Upper lobe of left lung (tissue), 6 donors: Measurements from ENCODE around the gene SNRNP48. TPM values are rescaled to one million over a fixed set of nuclear protein-coding genes. Genes with fewer than 3 reads are reported as not detected.

ENCODE experiments used
- ATAC-seq, 2 donors: fragments of 200-7000 bp; cut with Tn5 transposase; one replicate each; pipeline ENCODE4 v1.9.1; 2022; ENCODE audit warnings: mild to moderate bottlenecking in 2 of 2, moderate library complexity in 2 of 2; ENCODE audit not compliant: low FRiP score in 2 of 2
- DNase-seq, 2 donors: peaks; one replicate each; pipeline ENCODE4 v3.0.0-alpha.2; 2019 to 2020
- H3K27ac ChIP-seq, 4 donors: fragments of 200-600 bp; sonication (generic); one replicate each; pipeline ENCODE4 v1.5.1; 2016 to 2019
- H3K27me3 ChIP-seq, 4 donors: fragments of 200-600 bp; sonication (generic); one replicate each; pipeline ENCODE4 v1.5.1; 2017 to 2019
- H3K36me3 ChIP-seq, 4 donors: fragments of 200-600 bp; sonication (generic); one replicate each; pipeline ENCODE4 v1.5.1; 2016 to 2019
- H3K4me1 ChIP-seq, 4 donors: fragments of 200-600 bp; sonication (generic); one replicate each; pipeline ENCODE4 v1.5.1; 2018 to 2019
- H3K4me3 ChIP-seq, 4 donors: fragments of 200-600 bp; sonication (generic); one replicate each; pipeline ENCODE4 v1.5.1; 2017 to 2019; ENCODE audit warnings: mild to moderate bottlenecking in 2 of 4, moderate library complexity in 1 of 4
- H3K9me3 ChIP-seq, 4 donors: fragments of 200-600 bp; sonication (generic); one replicate each; pipeline ENCODE4 v1.5.1; 2018 to 2019
- CTCF ChIP-seq, 6 experiments: fragments of 450-650 bp in 4 of 6; fragments of 200-600 bp in 2 of 6; sonication (generic) in 2 of 6; IDR thresholded peaks; one replicate each; pipeline ENCODE4 v1.5.1; 2016 to 2019; ENCODE audit warnings: antibody characterized with exemption in 6 of 6
- EP300 ChIP-seq, 4 donors: sonication (generic); formaldehyde crosslinking; IDR thresholded peaks; one replicate each; pipeline ENCODE4 v1.5.1; 2017; ENCODE audit warnings: antibody characterized with exemption in 4 of 4, control low read depth in 2 of 4
- POLR2A ChIP-seq, 4 donors: fragments of 450-650 bp; IDR thresholded peaks; one replicate each; pipeline ENCODE4 v1.5.1; 2016 to 2017; ENCODE audit warnings: antibody characterized with exemption in 4 of 4, mild to moderate bottlenecking in 2 of 4
- POLR2AphosphoS5 ChIP-seq, 2 donors: sonication (generic); formaldehyde crosslinking; IDR thresholded peaks; one replicate each; pipeline ENCODE4 v1.5.1; 2017; ENCODE audit warnings: antibody characterized with exemption in 2 of 2
- WGBS, 2 donors: methylation state at CpG; one replicate each; pipeline ENCODE4 v1.1.5; 2017 to 2018; 5-methylcytosine and 5-hydroxymethylcytosine counted together
- total RNA-seq, 6 donors: library from RNA; depleted of rRNA in 4 of 6; stranded (reverse); fragments of >200 nt in 4 of 6; gene quantifications; one replicate each; pipeline versions ENCODE4 v1.1.0 to v1.2.1, GENCODE V29; 2016 to 2021
- donor health status: DM: no; HTN: no; CAD: no; lungs with moderate emphysema.
- donor health status: DM: no; HTN: yes; CAD: no; lungs with severe emphysema.

SNRNP48 gene
- total RNA-seq, 6 donors from 2014 or later, result 1.3 to 23.0 (median 10.2) TPM

- 56 to 69% methylated on average over 2 of the region's 2 CpGs for WGBS, 2 donors
- DNase-seq, result no peak
- H3K4me1 ChIP-seq, result peaks cover 0 to 4% (median 0%) of the 10 kb centered on the region in 4 donors
These were observed 39.6 kb upstream of the SNRNP48 start for GRCh38 chr6:7550433-7550801.

GRCh38 chr6:7554533-7555275 lies 35.3 kb upstream of the SNRNP48 start:
- H3K27me3 ChIP-seq, result no peaks in the 10 kb centered on the region
- WGBS, 2 donors, result 81 to 94% methylated on average over 6 of the region's 6 CpGs
- DNase-seq (no peak), ATAC-seq (no peak)
- no peaks in the 10 kb centered on the region for H3K36me3 ChIP-seq
- H3K4me3 ChIP-seq, result no peak overlapping the region
- no peak overlapping the region for H3K27ac ChIP-seq
- no peaks in the 10 kb centered on the region for H3K4me1 ChIP-seq
- TF ChIP-seq POLR2A (IDR thresholded peaks at IDR 0.05) (no peak), POLR2AphosphoS5 (IDR thresholded peaks at IDR 0.05) (no peak), EP300 (IDR thresholded peaks at IDR 0.05) (no peak), CTCF (IDR thresholded peaks at IDR 0.05) (no peak)
- no peaks in the 10 kb centered on the region for H3K9me3 ChIP-seq

More at GRCh38 chr6:7550433-7550801, 39.6 kb upstream of the SNRNP48 start:
- Histone ChIP-seq H3K36me3 (no peaks in the 10 kb centered on the region), H3K9me3 (no peaks in the 10 kb centered on the region), H3K27me3 (no peaks in the 10 kb centered on the region), H3K4me3 (no peak overlapping the region), H3K27ac (no peak overlapping the region)
- TF ChIP-seq POLR2A (IDR thresholded peaks at IDR 0.05) (no peak), EP300 (IDR thresholded peaks at IDR 0.05) (no peak), POLR2AphosphoS5 (IDR thresholded peaks at IDR 0.05) (no peak), CTCF (IDR thresholded peaks at IDR 0.05) (no peak)
- no peak for ATAC-seq

- Histone ChIP-seq H3K27me3 (no peaks in the 10 kb centered on the region), H3K4me3 (no peak overlapping the region), H3K9me3 (no peaks in the 10 kb centered on the region), H3K4me1 (no peaks in the 10 kb centered on the region), H3K36me3 (no peaks in the 10 kb centered on the region), H3K27ac (no peak overlapping the region)
- WGBS, 2 donors, result 90 to 92% methylated on average over 11 of the region's 11 CpGs
- DNase-seq (no peak), ATAC-seq (no peak)
- TF ChIP-seq POLR2A (IDR thresholded peaks at IDR 0.05) (no peak), CTCF (IDR thresholded peaks at IDR 0.05) (no peak), EP300 (IDR thresholded peaks at IDR 0.05) (no peak)
These were observed 34.3 kb upstream of the SNRNP48 start for GRCh38 chr6:7555671-7556070.

- WGBS, 2 donors, result 91% methylated on average over 12 of the region's 12 CpGs
- no peak for TF ChIP-seq CTCF (IDR thresholded peaks at IDR 0.05)
- TF ChIP-seq POLR2AphosphoS5 (IDR thresholded peaks at IDR 0.05), result no peak
- TF ChIP-seq EP300 (IDR thresholded peaks at IDR 0.05), result no peak
- no peak for TF ChIP-seq POLR2A (IDR thresholded peaks at IDR 0.05)
- Histone ChIP-seq H3K27ac (no peak overlapping the region), H3K4me3 (no peak overlapping the region), H3K27me3 (no peaks in the 10 kb centered on the region), H3K36me3 (no peaks in the 10 kb centered on the region), H3K4me1 (no peaks in the 10 kb centered on the region), H3K9me3 (no peaks in the 10 kb centered on the region)
- ATAC-seq (no peak), DNase-seq (no peak)
These were observed 33.4 kb upstream of the SNRNP48 start for GRCh38 chr6:7556394-7557106.
